K562 (cell line): ENCODE data around the gene HDAC3. TPM values are rescaled to one million over a fixed set of nuclear protein-coding genes. Genes with fewer than 3 reads are reported as not detected.
A peak's percentile ranks its signal among the peaks of the same experiment; 100 is the strongest.

ENCODE experiments used
- AFF1 ChIP-seq, 2 experiments: fragments of 450-650 bp; IDR thresholded peaks; 2 replicates each; pipeline ENCODE4 v1.6.1; 2018; ENCODE audit warnings: mild to moderate bottlenecking in 2 of 2, low read depth in 1 of 2; ENCODE audit not compliant: partially characterized antibody in 2 of 2
- BCLAF1 ChIP-seq, 2 experiments: fragments of 450-650 bp in 1 of 2; IDR thresholded peaks; 2 replicates each; pipeline ENCODE4 v1.6.1; 2011 to 2017; ENCODE audit warnings: low read depth in 2 of 2, antibody characterized with exemption in 1 of 2, borderline replicate concordance in 1 of 2, low read length in 1 of 2, mild to moderate bottlenecking in 1 of 2, mixed read lengths in 1 of 2; ENCODE audit not compliant: control insufficient read depth in 1 of 2
- ERF ChIP-seq: fragments of 450-650 bp; formaldehyde crosslinking; IDR thresholded peaks from 2 replicates; pipeline ENCODE4 v1.4.0; 2020; ENCODE audit warnings: mild to moderate bottlenecking, mixed read lengths
- MYC ChIP-seq, 2 experiments: fragments of 250-450 bp in 1 of 2; sonication (Bioruptor Pico) in 1 of 2; IDR thresholded peaks; 2 replicates each; pipeline versions ENCODE4 v1.5.1 to v1.6.1; 2012 to 2021; ENCODE audit warnings: low read depth in 2 of 2, borderline replicate concordance in 1 of 2, improper control_type of control experiment in 1 of 2, low read length in 1 of 2, mild to moderate bottlenecking in 1 of 2, moderate library complexity in 1 of 2
- NBN ChIP-seq: fragments of 450-650 bp; IDR thresholded peaks from 2 replicates; pipeline ENCODE4 v1.6.1; 2016; ENCODE audit warnings: low read depth, mild to moderate bottlenecking
- PRDM10 ChIP-seq: fragments of 450-650 bp; IDR thresholded peaks from 2 replicates; pipeline ENCODE4 v1.6.1; 2018; ENCODE audit not compliant: partially characterized antibody
- ZNF512 ChIP-seq: IDR thresholded peaks from 2 replicates; pipeline ENCODE4 v1.6.1; 2016; ENCODE audit warnings: missing genetic modification characterization, missing compliant biosample characterization
- ZNF583 ChIP-seq: fragments of 250-450 bp; sonication (Bioruptor Pico); IDR thresholded peaks from 2 replicates; pipeline ENCODE4 v1.4.0; 2020
- polyA plus RNA-seq, 8 experiments: library from polyadenylated mRNA; depleted of rRNA in 4 of 8; stranded (reverse) in 5 of 8; unstranded in 3 of 8; fragments of >200 nt; fragmentation: Nextera tagmentation in 2 of 8; fragmentation: Illumina TruSeq in 1 of 8; extraction: Ambion mirVana in 2 of 8; extraction: Trizol in 1 of 8; gene quantifications; 2 replicates each; pipeline versions ENCODE4 v1.2.1 to v1.2.3, GENCODE V29; 2011 to 2014; ENCODE audit warnings: inconsistent platforms in 1 of 8, missing spikeins in 1 of 8
- total RNA-seq, 7 experiments: library from RNA; depleted of rRNA in 6 of 7; stranded (reverse); fragments of >200 nt in 6 of 7; fragmentation: Illumina TruSeq in 2 of 7; extraction: Trizol in 2 of 7; gene quantifications; 2 replicates each; pipeline versions ENCODE4 v1.2.1 to v1.2.3, GENCODE V29; 2011 to 2021; ENCODE audit warnings: low replicate concordance in 1 of 7

HDAC3 gene
- total and polyA plus RNA-seq, 9 of the 15 experiments (the other 6 are each of a cell fraction or from before 2014, with no cell fraction given), result 89.7 to 191 (median 119) TPM

- TF ChIP-seq PRDM10 (peak; percentile 58), MYC (IDR thresholded peaks at IDR 0.05; ENCODE audit: low read depth, low read length) (peak; percentile 25; the same call in 1 of the 2 replicates), MYC (CRISPR knock-in tag; IDR thresholded peaks at IDR 0.05; ENCODE audit: borderline replicate concordance, low read depth) (no peak), ZNF583 (CRISPR knock-in tag) (peak; percentile 55; the same call in 1 of the 2 replicates), AFF1 (IDR thresholded peaks at IDR 0.05; ENCODE audit: low read depth in 1 of 2, partially characterized antibody in 2 of 2) (peak; percentile 51 to 74), ZNF512 (no peak), BCLAF1 (IDR thresholded peaks at IDR 0.05; ENCODE audit: borderline replicate concordance in 1 of 2, control insufficient read depth in 1 of 2, low read depth in 2 of 2, low read length in 1 of 2) (0 out of 4 replicates have a peak, but pooled peaks of 1 of the 2 experiments have one; percentile 35), ERF (CRISPR knock-in tag) (0 out of 2 replicates have a peak, but pooled peaks have one; percentile 60), NBN (peak; percentile 86; the same call in 1 of the 2 replicates)
Observed at GRCh38 chr5:141605523-141606277, 30.9 kb downstream of the HDAC3 start (continued).
